ENCODE data around the gene HOXD11.

GRCh38 chr2:176133389-176133788 lies 26.3 kb downstream of the HOXD11 start:
- TF ChIP-seq CTCF (conservative IDR thresholded peaks at IDR 0.05; ENCODE audit: low read depth, low read length): no peak
- TF ChIP-seq EZH2 (IDR thresholded peaks at IDR 0.05; ENCODE audit: borderline replicate concordance, low read depth, low read length, poor library complexity, severe bottlenecking): no peak
